ENCODE data around the gene LBHD2.
"Not testable (repeated sequence)": the region's sequence is repeated elsewhere in the genome, so short reads cannot be mapped to it uniquely, and the experiment has no call there.

LBHD2 gene

GRCh38 chr14:103084021-103084919 lies at the start of gene LBHD2:
TSS of gene LBHD2 (plus strand) at chr14:103084210. CDS start at chr14:103086013, 1,803 bp downstream.
- TF ChIP-seq, protein P1, sequence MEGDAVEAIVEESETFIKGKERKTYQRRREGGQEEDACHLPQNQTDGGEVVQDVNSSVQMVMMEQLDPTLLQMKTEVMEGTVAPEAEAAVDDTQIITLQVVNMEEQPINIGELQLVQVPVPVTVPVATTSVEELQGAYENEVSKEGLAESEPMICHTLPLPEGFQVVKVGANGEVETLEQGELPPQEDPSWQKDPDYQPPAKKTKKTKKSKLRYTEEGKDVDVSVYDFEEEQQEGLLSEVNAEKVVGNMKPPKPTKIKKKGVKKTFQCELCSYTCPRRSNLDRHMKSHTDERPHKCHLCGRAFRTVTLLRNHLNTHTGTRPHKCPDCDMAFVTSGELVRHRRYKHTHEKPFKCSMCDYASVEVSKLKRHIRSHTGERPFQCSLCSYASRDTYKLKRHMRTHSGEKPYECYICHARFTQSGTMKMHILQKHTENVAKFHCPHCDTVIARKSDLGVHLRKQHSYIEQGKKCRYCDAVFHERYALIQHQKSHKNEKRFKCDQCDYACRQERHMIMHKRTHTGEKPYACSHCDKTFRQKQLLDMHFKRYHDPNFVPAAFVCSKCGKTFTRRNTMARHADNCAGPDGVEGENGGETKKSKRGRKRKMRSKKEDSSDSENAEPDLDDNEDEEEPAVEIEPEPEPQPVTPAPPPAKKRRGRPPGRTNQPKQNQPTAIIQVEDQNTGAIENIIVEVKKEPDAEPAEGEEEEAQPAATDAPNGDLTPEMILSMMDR (IDR thresholded peaks at IDR 0.05; ENCODE audit: low read depth, low read length): no peak
- H3K4me3 ChIP-seq (ENCODE audit: low read depth, low read length): no peak within 1 kb of the TSS

DNA sequence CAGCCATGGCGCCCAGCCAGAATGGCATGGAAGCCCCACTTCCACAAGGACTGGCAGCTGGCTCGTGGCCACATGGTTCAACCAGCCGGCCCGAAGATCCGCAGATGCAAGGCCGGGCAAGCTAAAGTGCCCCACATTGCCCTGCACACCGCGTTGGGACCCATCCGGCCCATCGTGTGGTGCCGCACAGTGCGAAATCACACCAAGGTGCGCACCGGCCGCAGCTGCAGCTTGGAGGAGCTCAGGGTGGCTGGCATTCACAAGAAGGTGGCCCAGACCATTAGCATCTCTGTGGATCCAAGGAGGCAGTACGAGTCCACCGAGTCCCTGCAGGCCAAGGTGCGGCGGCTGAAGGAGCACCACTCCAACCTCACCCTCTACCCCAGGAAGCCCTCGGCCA lies 42.5 kb upstream of the LBHD2 start:
- TF ChIP-seq, protein P1 (IDR thresholded peaks at IDR 0.05; ENCODE audit: low read depth, low read length): no peak
- H3K4me3 ChIP-seq (ENCODE audit: low read depth, low read length): no peak overlapping the region

DNA sequence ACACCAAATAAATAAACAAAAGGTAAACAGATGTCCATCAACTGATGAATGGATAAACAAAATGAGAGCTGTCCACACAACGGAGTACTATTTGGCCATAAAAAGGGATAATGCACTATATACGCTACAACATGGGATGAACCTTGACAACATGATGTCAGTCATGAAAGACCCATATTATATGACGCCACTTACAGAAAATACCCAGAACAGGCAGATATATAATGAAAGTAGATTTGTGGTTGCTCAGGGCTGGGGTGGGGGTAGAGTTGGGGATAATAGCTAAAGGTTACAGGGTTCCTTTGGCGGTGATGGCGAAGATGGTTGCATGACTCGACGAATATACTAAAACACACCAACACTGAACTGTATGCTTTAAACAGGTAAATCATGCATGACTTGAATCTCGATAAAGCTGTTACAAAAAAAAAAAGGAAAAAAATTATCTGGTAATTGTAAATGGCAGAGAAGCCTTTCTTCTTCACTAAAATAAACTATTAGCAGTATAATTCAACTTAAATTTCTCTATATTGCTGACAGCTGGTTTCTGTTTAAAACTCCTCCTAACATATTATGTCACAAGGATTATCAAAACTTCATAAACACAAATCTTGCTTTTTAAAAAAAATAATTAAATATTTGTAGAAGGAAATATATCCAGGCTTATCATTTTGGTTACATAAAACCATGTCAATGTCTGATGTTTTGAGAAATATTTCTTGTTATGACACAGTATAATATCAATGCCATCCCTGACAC lies 40.6 kb upstream of the LBHD2 start:
- TF ChIP-seq, protein P1 (IDR thresholded peaks at IDR 0.05; ENCODE audit: low read depth, low read length): no peak
- no peak overlapping the region for H3K4me3 ChIP-seq (ENCODE audit: low read depth, low read length)

DNA sequence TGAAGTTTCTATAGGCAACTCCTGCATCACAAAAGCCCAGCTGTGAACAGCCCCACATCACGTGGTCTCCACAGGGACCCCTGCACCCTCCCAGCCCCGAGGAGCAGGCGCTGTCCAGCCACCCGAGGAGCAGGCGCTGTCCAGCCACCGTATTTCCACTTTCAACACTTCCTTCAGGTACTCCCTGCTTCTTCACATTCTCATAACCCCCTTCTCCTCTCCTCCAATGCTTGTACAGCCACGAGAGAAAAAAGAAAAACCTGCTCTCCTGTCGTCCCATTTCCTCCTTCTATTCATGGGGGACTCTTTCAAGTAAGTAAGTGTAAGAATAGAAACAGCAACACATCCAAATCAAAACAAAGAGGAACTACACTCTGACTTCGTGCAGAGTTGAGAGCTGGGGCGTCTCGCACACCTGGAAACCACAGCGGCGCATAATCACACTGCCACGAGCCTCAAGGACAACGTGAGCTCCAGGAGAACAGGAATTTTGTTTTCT lies 38.6 kb upstream of the LBHD2 start:
- TF ChIP-seq, protein P1 (IDR thresholded peaks at IDR 0.05; ENCODE audit: low read depth, low read length): no peak
- no peak overlapping the region for H3K4me3 ChIP-seq (ENCODE audit: low read depth, low read length)

GRCh38 chr14:103047453-103047852 lies 36.6 kb upstream of the LBHD2 start:
- not testable (repeated sequence) for H3K4me3 ChIP-seq (ENCODE audit: low read depth, low read length)

GRCh38 chr14:103050935-103051334 lies 33.1 kb upstream of the LBHD2 start:
- no peak overlapping the region for H3K4me3 ChIP-seq (ENCODE audit: low read depth, low read length)

DNA sequence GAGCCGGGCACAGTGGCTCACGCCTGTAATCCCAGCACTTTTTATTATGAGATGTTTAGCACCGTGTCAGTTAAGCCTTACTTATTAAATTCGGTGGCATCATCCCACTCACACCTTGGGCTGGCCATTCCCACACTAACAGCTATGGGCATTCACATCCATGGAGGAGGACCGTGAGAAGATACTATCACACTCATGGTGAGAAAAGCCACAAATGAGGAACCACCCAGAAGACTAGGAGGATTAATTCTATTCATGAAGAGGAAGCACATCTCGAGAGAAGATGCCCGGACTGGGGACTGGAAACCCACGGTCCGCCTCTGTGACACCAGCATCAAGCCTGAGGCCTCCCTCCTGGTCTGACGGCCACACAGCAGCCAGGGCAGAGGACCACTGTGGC lies 31.6 kb upstream of the LBHD2 start:
- TF ChIP-seq, protein P1 (IDR thresholded peaks at IDR 0.05; ENCODE audit: low read depth, low read length): no peak
- H3K4me3 ChIP-seq (ENCODE audit: low read depth, low read length): no peak overlapping the region

More at GRCh38 chr14:103050935-103051334, 33.1 kb upstream of the LBHD2 start:
- TF ChIP-seq, protein P1 (IDR thresholded peaks at IDR 0.05; ENCODE audit: low read depth, low read length): no peak
